Measurements from ENCODE around the gene PCSK9. TPM values are rescaled to one million over a fixed set of nuclear protein-coding genes. Genes with fewer than 3 reads are reported as not detected.

PCSK9 gene
- total RNA-seq, 2 experiments from 2014 or later: not detected

- ChIA-PET CTCF (interaction anchor here (1.3 kb wide), 1 partner anchor 15 kb away, joined by 3 read pairs; no protein-coding TSS in a partner anchor), POLR2A (interaction anchor here (0.6 kb wide), 1 partner anchor 1217 kb away, joined by 3 read pairs; no protein-coding TSS in a partner anchor)
- ATAC-seq (no peak), DNase-seq (no peak)
- Mint-ChIP-seq H3K36me3 (ENCODE audit: low read depth) (peaks cover 27% of the 10 kb centered on the region), H3K9me3 (ENCODE audit: insufficient read depth) (no peaks in the 10 kb centered on the region), H3K27ac (no peak overlapping the region), H3K27me3 (ENCODE audit: low read depth) (no peaks in the 10 kb centered on the region), H3K4me3 (no peak overlapping the region), H3K4me1 (ENCODE audit: low read depth) (peaks cover 3% of the 10 kb centered on the region)
Measured at GRCh38 chr1:55065648-55066047, 26.3 kb downstream of the PCSK9 start.

DNA sequence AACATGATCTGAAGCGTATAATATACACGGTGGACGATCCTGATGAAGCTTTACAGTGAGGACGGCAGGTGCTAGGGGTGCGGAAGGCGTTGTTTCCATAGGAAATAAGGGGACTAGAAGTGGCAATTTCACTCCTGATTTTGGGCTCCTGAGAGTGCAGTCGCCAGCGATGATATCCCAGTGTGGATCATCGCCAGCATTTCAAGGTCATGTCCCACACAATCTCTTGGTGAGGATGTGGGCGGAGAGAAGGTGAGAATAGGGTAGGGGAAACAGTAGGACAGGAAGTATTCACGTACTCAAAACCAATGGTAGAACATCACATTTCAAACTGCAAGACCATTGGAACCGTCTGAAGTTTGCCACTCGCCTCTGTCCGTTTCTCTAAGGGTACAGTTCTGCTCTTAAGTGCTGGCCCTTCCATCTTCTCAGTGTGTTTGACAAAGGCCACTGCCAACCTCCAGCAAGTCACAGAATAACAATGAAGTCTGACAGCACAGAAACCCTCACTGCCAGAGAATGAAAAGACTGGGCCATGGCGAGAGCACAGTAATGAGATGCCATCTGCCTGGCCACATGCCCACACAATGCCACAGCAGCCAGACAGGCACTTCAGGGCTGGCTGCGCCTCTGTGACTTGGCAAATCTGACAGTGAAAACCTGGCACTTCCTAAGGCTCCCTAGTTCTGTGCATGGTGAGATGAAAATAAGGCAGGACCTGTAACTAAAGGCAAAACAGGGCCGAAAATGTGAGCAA is 27.9 kb downstream of the PCSK9 start:
- H3K27ac Mint-ChIP-seq: no peak overlapping the region
- peaks cover 3% of the 10 kb centered on the region for H3K4me1 Mint-ChIP-seq (ENCODE audit: low read depth)
- CTCF ChIA-PET: interaction anchor here (1.3 kb wide), 1 partner anchor 13 kb away, joined by 3 read pairs; no protein-coding TSS in a partner anchor
- DNase-seq (no peak), ATAC-seq (no peak)
- no peak overlapping the region for H3K4me3 Mint-ChIP-seq
- no peaks in the 10 kb centered on the region for H3K9me3 Mint-ChIP-seq (ENCODE audit: insufficient read depth)
- H3K27me3 Mint-ChIP-seq (ENCODE audit: low read depth): no peaks in the 10 kb centered on the region
- peaks cover 42% of the 10 kb centered on the region for H3K36me3 Mint-ChIP-seq (ENCODE audit: low read depth)
- POLR2A ChIA-PET: no interaction called here

GRCh38 chr1:55067914-55068313 is 28.6 kb downstream of the PCSK9 start:
- H3K4me1 Mint-ChIP-seq (ENCODE audit: low read depth): peaks cover 3% of the 10 kb centered on the region
- H3K4me3 Mint-ChIP-seq: no peak overlapping the region
- no peak overlapping the region for H3K27ac Mint-ChIP-seq
- peaks cover 48% of the 10 kb centered on the region for H3K36me3 Mint-ChIP-seq (ENCODE audit: low read depth)
- ChIA-PET CTCF (no interaction called here), POLR2A (no interaction called here)
- H3K27me3 Mint-ChIP-seq (ENCODE audit: low read depth): no peaks in the 10 kb centered on the region
- no peak for ATAC-seq
- DNase-seq: no peak
- no peaks in the 10 kb centered on the region for H3K9me3 Mint-ChIP-seq (ENCODE audit: insufficient read depth)

DNA sequence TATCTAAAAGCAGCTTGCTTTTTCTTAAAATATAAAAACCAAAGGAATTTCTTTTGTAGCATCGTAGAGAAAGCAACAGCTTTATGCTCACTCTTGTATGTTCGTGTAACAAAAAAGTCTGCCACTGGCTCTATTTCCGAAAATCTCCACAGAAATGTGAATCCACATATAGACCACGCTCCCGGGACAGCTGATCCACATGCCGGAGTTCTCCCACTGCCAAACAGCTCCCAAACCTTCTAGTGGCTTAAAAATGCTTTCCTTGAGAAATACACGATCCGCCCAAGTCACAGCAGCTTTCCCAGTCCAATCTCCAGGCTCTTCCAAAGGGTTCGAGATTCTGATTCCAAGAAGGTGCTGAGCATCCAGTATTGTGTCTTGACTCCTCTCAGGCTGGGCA is 29.3 kb downstream of the PCSK9 start:
- POLR2A ChIA-PET: no interaction called here
- CTCF ChIA-PET: no interaction called here
- Mint-ChIP-seq H3K27me3 (ENCODE audit: low read depth) (no peaks in the 10 kb centered on the region), H3K4me1 (ENCODE audit: low read depth) (peaks cover 6% of the 10 kb centered on the region), H3K36me3 (ENCODE audit: low read depth) (peaks cover 51% of the 10 kb centered on the region), H3K27ac (no peak overlapping the region), H3K4me3 (no peak overlapping the region), H3K9me3 (ENCODE audit: insufficient read depth) (no peaks in the 10 kb centered on the region)
- DNase-seq (no peak), ATAC-seq (no peak)

GRCh38 chr1:55069280-55069679 is 29.9 kb downstream of the PCSK9 start:
- no peaks in the 10 kb centered on the region for H3K9me3 Mint-ChIP-seq (ENCODE audit: insufficient read depth)
- H3K27ac Mint-ChIP-seq: peak overlapping the region; percentile 39
- H3K4me3 Mint-ChIP-seq: no peak overlapping the region
- DNase-seq: no peak
- ATAC-seq: no peak
- H3K4me1 Mint-ChIP-seq (ENCODE audit: low read depth): peaks cover 8% of the 10 kb centered on the region
- no peaks in the 10 kb centered on the region for H3K27me3 Mint-ChIP-seq (ENCODE audit: low read depth)
- ChIA-PET CTCF (no interaction called here), POLR2A (no interaction called here)
- H3K36me3 Mint-ChIP-seq (ENCODE audit: low read depth): peaks cover 55% of the 10 kb centered on the region

DNA sequence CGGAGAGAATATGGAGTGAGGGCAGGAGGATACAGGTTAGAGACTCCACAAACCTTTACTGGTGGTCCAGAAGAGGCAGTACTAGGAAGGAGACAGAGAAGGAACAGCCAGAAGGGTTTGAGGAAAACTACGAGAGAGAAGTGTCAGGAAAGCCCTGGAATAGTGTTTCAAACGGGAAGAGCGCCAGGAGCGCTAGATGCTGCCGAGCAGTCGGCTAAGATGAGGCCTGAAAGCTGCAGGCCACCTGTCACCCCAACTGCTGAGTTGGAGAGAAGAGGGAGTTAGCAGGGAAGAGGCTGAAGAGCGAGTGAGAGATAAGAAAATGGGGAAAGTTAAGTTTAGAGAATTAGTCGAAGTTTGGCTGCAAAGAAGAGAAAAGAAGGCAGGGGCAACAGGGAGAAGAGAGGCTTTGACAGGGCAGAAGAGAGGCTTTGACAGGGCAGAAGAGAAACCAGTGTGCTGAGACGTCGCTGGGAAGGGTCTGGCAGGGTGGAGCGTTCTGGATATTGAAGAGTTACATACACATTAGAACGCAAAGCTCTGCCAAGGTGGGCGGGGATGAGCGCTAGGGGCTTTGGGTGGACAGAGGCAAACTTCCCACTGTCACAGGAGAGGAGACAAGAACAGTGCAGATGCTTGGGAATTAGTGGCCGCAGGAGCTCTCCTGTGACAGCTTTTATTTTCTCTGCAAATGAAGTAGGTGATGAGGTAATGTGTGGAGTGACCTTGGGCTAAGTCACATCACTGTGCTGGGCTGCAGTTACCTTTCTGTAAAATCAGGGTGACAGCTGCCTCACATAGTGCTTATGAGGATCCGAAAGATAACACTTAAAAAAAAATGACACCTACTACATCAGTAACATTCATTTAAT is 31.2 kb downstream of the PCSK9 start:
- ChIA-PET POLR2A (no interaction called here), CTCF (interaction anchor here (0.8 to 1.7 kb wide), 4 partner anchors 15 to 267 kb away, joined by 3 to 6 read pairs (median 4); no protein-coding TSS in a partner anchor)
- Mint-ChIP-seq H3K4me3 (no peak overlapping the region), H3K9me3 (ENCODE audit: insufficient read depth) (no peaks in the 10 kb centered on the region), H3K27me3 (ENCODE audit: low read depth) (no peaks in the 10 kb centered on the region), H3K36me3 (ENCODE audit: low read depth) (peaks cover 64% of the 10 kb centered on the region), H3K27ac (no peak overlapping the region), H3K4me1 (ENCODE audit: low read depth) (peaks cover 8% of the 10 kb centered on the region)
- no peak for DNase-seq
- no peak for ATAC-seq

DNA sequence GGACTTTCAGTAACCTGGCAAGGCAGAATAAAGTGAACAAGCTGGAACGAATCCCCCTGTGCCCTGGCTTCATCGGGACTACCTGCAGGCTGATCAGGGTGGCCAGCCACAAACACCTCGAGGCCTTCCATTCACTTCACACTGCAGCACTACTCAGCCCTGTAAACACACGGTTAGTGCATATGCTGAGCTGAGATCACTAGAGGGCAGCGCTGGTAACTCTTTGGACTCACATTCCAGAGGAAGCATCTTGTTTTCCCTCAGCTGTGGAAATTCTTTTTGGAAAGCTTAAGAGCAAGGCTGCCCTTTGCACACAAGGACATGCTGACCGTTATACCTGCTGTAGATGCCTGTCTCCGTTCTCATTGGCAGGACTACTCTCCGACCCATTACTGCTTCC is 32.1 kb downstream of the PCSK9 start:
- Mint-ChIP-seq H3K9me3 (ENCODE audit: insufficient read depth) (no peaks in the 10 kb centered on the region), H3K4me3 (no peak overlapping the region), H3K36me3 (ENCODE audit: low read depth) (peaks cover 67% of the 10 kb centered on the region), H3K4me1 (ENCODE audit: low read depth) (peaks cover 8% of the 10 kb centered on the region), H3K27ac (peak overlapping the region; percentile 19), H3K27me3 (ENCODE audit: low read depth) (no peaks in the 10 kb centered on the region)
- ChIA-PET POLR2A (no interaction called here), CTCF (interaction anchor here (0.8 to 1.7 kb wide), 3 partner anchors 14 to 266 kb away, joined by 3 to 6 read pairs (median 5); no protein-coding TSS in a partner anchor)
- DNase-seq (peak; percentile 29), ATAC-seq (peak; percentile 32)

DNA sequence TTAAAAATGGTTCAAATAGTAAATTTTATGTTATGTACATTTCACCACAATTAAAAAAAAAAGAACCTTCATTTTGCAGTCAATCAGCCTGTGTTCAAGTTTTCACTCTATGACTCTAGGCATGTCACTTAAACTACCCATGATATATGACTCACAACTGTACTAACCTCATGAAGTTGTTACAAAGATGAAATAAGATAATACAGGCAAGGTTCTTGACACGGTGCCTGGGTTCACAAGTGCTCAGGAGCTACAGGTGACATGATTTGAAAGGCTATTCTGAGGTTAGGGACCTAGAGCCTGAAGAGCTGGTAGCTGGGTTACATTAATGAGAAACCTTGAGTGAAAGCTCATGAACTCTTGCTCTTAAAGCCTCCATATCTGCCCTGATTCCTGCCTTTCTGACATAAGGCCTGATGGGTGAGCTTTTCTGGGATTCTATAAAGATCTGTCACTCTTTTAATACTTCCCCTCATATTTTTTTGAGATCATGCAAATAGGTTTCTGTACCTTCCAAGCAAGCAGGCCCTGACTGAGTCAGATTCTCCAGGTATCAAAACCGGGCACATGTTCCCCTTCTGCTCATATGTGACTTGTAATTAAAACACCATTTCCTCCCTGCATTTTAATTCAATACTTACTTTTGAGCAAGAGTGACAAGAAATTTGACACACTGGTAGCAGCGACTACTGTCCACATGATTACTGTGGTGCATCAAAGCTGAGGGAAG is 34.0 kb downstream of the PCSK9 start:
- Mint-ChIP-seq H3K27ac (peak overlapping the region; percentile 29), H3K4me1 (ENCODE audit: low read depth) (peaks cover 5% of the 10 kb centered on the region), H3K36me3 (ENCODE audit: low read depth) (peaks cover 69% of the 10 kb centered on the region), H3K9me3 (ENCODE audit: insufficient read depth) (no peaks in the 10 kb centered on the region), H3K4me3 (no peak overlapping the region), H3K27me3 (ENCODE audit: low read depth) (no peaks in the 10 kb centered on the region)
- ChIA-PET CTCF (interaction anchor here (1.2 to 2.3 kb wide), 3 partner anchors 10 to 273 kb away, joined by 3 to 5 read pairs (median 3); no protein-coding TSS in a partner anchor), POLR2A (no interaction called here)
- ATAC-seq: peak; percentile 37
- DNase-seq: no peak

DNA sequence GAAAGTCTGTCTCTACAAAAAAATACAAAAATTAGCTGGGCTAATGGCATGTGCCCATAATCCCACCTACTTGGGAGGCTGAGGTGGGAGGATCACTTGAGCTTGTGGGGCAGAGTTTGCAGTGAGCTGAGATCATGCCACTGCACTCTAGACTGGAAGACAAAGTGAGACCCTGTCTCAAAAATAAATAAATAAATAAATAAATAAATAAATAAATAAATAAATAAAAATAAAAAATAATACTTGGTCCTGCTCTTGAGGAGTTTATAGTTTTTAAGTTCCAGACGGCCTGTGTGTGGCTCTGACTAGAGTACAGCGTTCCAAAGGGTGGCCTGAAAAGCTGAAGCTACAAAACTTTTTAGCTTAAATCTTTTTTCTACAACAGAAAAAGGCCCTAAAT is 35.1 kb downstream of the PCSK9 start:
- ATAC-seq (no peak), DNase-seq (no peak)
- ChIA-PET POLR2A (no interaction called here), CTCF (interaction anchor here (0.7 to 2.3 kb wide), 4 partner anchors 11 to 204 kb away, joined by 3 to 8 read pairs (median 4); no protein-coding TSS in a partner anchor)
- H3K27ac Mint-ChIP-seq: no peak overlapping the region
- no peaks in the 10 kb centered on the region for H3K9me3 Mint-ChIP-seq (ENCODE audit: insufficient read depth)
- H3K36me3 Mint-ChIP-seq (ENCODE audit: low read depth): peaks cover 63% of the 10 kb centered on the region
- no peak overlapping the region for H3K4me3 Mint-ChIP-seq
- H3K4me1 Mint-ChIP-seq (ENCODE audit: low read depth): peaks cover 5% of the 10 kb centered on the region
- no peaks in the 10 kb centered on the region for H3K27me3 Mint-ChIP-seq (ENCODE audit: low read depth)

- ChIA-PET CTCF (no interaction called here), POLR2A (no interaction called here)
- no peaks in the 10 kb centered on the region for H3K27me3 Mint-ChIP-seq (ENCODE audit: low read depth)
- DNase-seq (no peak), ATAC-seq (no peak)
- no peaks in the 10 kb centered on the region for H3K9me3 Mint-ChIP-seq (ENCODE audit: insufficient read depth)
- no peak overlapping the region for H3K27ac Mint-ChIP-seq
- H3K4me3 Mint-ChIP-seq: no peak overlapping the region
- H3K36me3 Mint-ChIP-seq (ENCODE audit: low read depth): peaks cover 58% of the 10 kb centered on the region
- peaks cover 5% of the 10 kb centered on the region for H3K4me1 Mint-ChIP-seq (ENCODE audit: low read depth)
Measured at GRCh38 chr1:55076356-55076755, 37.0 kb downstream of the PCSK9 start.

DNA sequence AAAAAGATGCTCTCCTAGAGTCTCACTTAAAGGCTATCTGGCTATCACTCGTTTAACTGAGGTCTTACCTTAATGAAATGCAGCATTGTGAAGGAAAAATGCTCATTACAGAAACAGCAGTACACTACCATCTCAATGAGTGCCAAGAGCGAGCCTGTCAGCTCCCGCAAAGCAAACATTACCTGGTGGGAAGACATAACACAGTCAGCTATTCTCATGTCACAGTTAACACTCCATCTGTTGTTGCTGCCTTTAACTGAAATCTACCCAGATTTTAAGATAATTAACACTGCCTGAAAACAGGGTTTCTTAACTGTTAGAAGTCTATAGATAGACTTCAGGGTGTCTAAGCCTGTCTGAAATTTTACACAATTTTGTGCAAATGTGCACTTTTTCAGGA is 39.1 kb downstream of the PCSK9 start:
- ATAC-seq: no peak
- DNase-seq: no peak
- peaks cover 3% of the 10 kb centered on the region for H3K4me1 Mint-ChIP-seq (ENCODE audit: low read depth)
- no peaks in the 10 kb centered on the region for H3K9me3 Mint-ChIP-seq (ENCODE audit: insufficient read depth)
- ChIA-PET POLR2A (no interaction called here), CTCF (no interaction called here)
- H3K27me3 Mint-ChIP-seq (ENCODE audit: low read depth): no peaks in the 10 kb centered on the region
- H3K27ac Mint-ChIP-seq: no peak overlapping the region
- peaks cover 56% of the 10 kb centered on the region for H3K36me3 Mint-ChIP-seq (ENCODE audit: low read depth)
- H3K4me3 Mint-ChIP-seq: no peak overlapping the region
